HG03439 (cell line): ENCODE data around the gene PERM1.
"Not testable (repeated sequence)": the region's sequence is repeated elsewhere in the genome, so short reads cannot be mapped to it uniquely, and the experiment has no call there.

Experiments used
- ATAC-seq: cut with Tn5 transposase; IDR thresholded peaks from one replicate; pipeline ENCODE4 v1.9.1; 2021; ENCODE audit warnings: mild to moderate bottlenecking, moderate library complexity; ENCODE audit not compliant: unreplicated experiment

PERM1 gene

DNA sequence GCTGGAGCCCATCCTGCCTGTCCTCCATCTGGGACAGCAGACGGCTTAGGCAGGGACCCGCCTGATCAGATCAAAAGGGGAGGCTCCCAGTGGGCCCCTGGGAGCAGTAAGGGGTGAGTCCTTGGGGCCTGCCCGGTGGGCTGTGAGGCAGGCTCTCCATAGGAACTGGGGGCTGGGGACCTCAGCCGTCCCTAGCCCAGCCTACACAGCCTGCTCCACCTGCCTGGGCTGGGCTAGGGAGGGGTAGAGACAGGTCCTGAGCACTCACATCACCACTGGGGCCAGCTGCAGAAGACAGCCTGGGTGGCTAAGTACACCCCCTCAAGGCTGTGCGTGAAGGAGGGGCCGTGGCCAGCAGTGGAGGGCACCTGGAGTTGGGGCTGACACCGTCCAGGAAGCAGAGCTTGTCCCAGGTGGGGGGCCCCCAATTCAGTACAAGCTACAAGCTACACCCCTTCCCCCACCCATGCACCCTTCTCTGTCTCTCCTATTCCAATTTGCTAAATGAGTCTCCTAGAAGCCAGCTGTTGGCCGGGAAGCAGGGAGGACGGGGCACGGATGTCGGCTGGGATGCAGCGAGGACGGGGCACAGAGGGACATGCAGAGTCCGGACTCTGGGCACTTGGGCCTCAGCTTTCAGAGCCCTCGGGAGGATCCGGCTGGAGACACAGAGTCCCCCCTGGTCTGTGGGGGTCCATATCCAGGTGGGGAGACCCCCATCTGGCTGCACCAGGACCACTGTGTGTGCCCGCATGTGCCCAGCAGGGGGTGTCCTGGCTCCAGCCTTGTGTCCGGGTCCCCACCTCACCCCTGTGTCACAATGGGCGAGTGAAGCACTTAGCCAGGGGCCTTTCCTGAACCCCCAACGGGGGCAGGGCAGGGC is 33.1 kb upstream of the PERM1 start:
- no peak for ATAC-seq

DNA sequence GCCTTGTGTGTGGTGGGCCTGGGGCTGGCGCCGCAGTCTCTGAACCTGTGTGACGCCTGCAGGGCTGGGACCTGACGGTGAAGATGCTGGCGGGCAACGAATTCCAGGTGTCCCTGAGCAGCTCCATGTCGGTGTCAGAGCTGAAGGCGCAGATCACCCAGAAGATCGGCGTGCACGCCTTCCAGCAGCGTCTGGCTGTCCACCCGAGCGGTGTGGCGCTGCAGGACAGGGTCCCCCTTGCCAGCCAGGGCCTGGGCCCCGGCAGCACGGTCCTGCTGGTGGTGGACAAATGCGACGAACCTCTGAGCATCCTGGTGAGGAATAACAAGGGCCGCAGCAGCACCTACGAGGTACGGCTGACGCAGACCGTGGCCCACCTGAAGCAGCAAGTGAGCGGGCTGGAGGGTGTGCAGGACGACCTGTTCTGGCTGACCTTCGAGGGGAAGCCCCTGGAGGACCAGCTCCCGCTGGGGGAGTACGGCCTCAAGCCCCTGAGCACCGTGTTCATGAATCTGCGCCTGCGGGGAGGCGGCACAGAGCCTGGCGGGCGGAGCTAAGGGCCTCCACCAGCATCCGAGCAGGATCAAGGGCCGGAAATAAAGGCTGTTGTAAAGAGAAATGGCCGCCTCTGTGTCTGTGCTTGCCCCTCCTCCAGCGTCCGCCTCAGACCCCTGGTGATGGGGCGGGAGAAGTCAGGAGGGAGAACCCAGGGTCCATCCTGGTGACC is 32.2 kb upstream of the PERM1 start:
- ATAC-seq = peak; percentile 24

GRCh38 chr1:1013105-1013921 is 31.4 kb upstream of the PERM1 start, which contains the start of gene ISG15:
Gene ISG15, plus strand, starts transcription at chr1:1013497. Its CDS starts 77 bp downstream, at chr1:1013574.
- ATAC-seq = peak; percentile 65

- not testable (repeated sequence) for ATAC-seq
Measured at GRCh38 chr1:1012736-1013104, 30.8 kb upstream of the PERM1 start.

GRCh38 chr1:1011396-1011949 is 29.6 kb upstream of the PERM1 start:
- no peak for ATAC-seq

DNA sequence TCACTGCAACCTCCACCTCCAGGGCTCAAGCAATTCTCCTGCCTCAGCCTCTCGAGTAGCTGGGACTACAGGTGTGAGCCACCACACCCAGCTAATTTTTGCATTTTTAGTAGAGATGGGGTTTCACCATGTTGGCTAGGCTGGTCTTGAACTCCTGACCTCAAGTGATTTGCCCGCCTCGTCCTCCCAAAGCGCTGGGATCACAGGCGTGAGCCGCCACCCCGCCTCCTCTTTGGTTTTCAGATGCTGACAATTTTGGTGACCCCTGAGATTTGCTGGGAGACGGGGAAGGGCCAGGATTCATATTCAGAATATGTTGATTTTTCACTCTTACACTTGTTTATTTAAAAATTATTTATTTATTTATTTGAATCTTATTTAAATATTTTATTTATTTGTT is 28.2 kb upstream of the PERM1 start:
- ATAC-seq = not testable (repeated sequence)

DNA sequence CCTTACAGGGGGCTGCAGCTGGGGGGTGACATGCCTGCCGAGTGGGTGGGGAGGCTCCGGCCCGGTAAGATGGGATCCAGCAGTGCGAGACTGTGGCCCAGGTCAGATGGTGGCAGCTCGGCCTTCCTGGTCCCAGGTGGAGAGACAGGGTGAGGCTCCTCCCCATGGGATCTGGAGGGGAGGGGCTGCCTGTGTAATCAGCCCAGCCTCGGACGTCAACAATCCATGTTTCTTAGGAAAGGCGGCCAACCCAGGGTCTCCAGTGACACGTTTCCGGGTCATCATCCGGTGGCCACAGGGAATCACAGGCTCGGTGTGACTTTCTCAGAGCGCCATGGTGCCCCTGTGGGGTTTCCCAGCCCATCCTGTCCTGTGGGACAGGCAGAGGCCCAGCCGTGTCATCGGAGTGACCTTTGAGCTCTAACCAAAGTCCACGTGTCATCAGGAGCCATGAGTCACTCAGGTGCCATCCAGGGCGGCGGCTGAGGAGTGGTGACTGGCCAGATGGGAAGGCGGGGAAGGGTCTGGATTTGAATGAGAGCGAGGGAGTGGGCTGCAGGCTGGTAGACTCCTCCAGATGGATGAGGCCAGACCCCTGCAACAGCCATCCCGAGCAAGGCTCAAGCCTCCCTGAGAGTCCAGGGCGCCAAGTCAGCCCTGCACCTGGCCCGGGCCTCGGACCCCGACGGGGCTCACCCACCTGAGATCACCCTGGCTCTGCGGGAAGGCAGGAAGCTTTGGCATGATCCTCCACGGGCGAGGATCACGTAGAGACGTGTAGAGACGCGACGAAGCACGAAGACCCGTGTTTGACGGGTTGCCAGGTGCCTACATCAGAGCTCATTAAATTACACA is 24.6 kb upstream of the PERM1 start:
- no peak for ATAC-seq

DNA sequence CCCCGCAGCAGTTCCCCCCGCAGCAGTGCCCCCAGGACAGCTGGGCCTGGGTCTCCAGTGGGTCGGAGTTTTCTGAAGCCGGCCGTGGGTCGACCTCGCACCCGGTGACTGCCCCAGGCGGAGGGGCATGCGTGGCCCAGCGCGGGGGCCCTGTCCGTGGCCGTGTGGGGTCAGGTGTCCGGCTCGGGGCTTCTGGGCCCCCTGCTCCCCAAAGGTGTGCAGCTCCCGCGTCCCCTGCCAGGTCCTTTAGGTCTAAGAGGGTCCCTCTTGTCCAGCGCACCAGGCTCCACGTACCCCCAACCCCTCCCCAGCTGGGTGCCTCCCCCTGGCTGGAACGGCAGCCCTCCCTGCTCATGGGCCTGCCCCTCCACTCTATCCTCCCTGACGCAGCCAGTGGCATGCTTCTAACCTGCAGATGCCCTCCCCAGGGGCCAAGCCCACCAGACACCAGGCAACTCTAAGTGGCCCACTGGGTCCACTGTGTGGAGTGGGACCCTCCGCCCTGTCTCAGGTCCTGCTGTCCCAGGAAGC is 23.9 kb upstream of the PERM1 start:
- no peak for ATAC-seq

DNA sequence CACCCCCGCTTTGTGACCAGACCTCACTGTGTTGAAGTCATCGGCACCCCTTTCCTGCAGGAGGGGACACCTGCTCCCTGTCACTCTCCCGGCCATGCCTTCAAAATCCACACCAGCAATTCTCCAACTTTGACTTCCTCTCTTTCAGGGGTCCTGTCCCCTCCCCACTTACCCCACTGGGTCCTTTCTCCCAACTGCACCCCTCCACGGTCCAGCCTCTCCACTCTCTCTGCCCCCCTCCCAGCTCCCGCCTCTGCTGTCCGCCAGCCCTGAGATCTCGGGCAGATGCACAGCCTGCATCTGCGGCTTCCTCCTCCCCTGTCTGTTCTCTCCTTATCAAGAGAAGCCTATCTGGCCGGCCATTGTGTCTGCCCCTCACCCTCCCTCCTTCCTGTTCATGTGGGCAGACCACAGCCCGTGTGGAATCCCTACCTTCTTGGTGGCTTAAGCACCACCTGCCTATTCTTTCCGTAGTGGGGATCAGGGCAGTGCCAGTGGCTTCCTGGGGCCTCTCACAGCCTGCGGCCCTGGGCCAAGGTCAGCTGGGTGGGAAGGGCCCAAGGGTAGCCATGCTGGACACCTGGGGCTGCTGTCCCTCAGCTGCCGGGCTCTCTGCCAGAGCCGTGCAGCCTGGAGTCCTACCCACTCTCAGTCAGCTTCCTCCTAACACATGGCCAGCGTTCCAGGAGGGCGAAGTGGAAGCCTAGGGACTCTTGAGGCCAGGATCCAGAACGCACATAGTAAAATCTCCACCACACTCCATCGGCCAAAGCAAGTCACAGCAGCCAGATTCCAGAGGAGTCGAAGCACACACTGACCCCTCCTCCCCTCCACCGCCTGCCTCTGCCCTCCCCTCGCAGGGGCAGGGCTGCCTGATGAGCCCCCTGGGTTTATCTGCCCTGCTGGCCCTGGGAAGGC is 23.1 kb upstream of the PERM1 start:
- no peak for ATAC-seq

- ATAC-seq = no peak
Measured at GRCh38 chr1:1004420-1004779, 22.5 kb upstream of the PERM1 start.

DNA sequence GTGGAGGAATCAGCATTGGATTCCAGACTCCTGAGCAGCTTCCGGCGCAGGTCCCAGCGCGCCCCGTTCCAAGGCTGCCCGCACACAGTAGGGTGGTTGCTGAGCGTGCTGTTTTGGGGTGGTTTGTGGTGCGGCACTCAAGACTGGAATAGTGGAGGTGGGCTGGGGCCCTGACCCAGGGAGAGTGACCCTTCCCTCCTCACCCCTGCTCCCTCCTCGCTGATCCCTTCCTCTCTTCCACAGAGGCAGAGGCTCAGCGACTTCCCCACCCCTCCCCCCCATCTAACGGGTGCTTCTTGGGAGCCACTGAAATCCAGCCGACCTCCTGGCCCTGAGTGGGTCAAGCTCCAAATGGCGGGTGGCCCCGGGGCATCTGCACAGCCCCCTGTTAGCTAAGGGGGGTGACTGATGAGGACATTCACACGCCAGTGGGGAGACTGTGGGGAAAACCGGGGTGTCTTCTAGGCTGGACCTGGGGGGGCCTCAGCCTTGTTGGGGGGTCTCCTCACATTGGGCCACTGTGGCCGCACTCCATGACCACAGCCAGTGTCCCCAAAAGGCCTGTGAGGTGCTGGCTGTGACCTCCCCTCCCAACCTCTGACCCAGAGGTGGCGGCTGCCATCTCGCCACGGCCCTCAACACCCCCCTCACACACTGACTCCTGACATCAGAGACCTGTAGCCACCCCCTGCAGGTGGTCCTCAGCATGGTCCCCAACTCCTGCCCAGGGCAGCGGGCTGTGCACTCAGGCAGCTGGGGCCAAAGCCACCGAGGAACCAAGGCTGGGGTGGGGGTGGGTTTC is 21.9 kb upstream of the PERM1 start:
- no peak for ATAC-seq

- no peak for ATAC-seq
Measured at GRCh38 chr1:1001057-1001783, 19.3 kb upstream of the PERM1 start.

DNA sequence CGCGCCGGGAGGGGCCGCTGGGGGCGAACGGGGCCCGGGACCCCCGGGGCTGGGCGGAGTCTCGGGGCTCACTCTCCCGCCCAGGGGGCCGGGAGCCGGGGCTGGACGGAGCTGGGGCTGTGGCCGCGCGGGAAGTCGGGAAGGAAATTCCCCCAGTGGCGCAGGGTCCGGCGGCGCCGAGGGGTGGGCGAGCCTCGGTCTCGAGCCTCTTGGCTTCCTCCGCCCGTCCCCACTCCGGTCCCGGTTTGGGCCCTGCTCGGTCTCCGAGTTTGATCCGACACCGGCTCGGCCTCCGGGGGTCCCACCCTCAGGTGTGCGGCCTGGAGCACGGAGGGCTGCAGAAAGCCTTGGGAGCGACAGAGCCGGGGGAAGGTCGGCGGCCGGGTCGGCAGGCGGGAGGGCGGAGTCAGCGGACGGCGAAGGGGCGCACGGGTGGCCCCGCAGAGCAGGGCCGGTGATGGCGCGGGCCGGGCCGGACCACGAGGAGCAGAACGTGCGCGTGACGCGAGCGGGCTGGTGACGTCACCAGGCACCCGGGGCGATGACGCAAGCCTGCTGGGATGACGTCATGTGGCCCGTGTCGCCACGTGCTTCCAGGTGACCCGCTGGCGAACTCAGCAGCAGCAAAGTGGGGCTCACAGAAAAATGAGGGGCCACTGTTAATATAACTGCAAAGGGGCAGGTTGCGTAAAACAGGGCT is 18.6 kb upstream of the PERM1 start:
- ATAC-seq = no peak

GRCh38 chr1:999725-1000356 is 17.9 kb upstream of the PERM1 start, which contains the start of gene HES4:
Gene HES4, minus strand, starts transcription at chr1:1000097. Its CDS starts 124 bp downstream, at chr1:999973.
- no peak for ATAC-seq

- no peak for ATAC-seq
Measured at GRCh38 chr1:998995-999724, 17.3 kb upstream of the PERM1 start.

DNA sequence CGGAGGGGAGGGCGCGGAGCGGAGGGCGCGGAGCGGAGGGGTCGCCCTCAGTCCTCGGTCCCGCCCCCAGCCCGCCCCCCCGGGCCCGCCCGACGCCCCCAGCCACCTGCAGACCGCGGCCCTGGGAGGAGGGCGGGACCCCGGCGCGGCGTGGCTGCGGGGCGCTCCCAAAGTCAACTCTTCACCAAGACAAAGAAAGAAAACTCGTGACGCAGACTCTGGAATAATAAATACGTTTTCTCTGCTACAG is 16.8 kb upstream of the PERM1 start:
- no peak for ATAC-seq
